Measurements from ENCODE around the gene ATG13. TPM values are rescaled to one million over a fixed set of nuclear protein-coding genes. Genes with fewer than 3 reads are reported as not detected.

ATG13 gene
- polyA plus RNA-seq, 1 donor, result 52.9 TPM

DNA sequence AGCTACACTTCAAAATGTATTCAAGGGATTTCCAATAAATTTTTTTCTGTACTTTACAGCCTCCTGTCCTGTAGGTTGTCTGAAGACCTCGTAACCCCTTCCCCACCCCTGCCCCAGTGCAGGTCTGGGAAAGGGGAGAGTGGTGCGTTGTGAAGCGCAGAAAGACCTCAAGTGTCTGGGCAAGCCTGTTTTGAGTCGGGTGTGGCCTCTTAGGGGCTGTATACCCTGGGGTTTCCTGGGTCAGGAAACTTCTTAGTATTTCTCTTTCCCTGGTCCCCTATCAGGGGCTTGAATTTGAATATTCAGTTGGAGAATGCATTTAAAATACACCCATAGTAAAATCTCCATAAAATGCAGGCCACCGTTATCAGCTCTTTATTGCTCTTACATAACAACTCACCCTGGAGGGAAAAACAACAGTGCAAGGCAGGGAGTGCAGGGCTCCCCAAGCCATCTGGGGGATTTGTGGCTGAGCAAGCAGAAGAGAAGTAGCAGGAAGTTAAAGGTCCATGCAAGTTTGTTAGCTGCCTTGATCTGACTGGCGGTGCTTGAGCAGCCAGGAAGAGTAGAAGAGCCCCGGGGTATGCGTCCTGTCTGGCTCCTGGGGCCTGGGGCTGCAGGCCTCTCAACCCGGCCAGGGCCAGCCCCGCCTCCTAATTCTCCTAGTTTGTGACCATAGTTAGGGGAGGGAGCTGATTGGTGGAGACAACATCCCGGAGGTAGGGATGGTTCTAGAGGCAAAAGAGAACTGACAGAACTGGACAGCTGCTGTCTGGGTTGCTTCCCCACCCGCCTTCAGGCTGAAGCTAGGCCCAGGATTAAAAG is 57.3 kb downstream of the ATG13 start:
- WGBS (ENCODE audit: insufficient coverage, low lambda C conversion rate), result no CpG with 5 or more reads among the region's 12 CpGs
- Histone ChIP-seq H3K4me3 (ENCODE audit: low read length) (no peak overlapping the region), H3K27ac (ENCODE audit: low read length) (peak overlapping the region; percentile 79), H3K9me3 (ENCODE audit: control insufficient read depth, low read depth, low read length) (no peaks in the 10 kb centered on the region), H3K27me3 (ENCODE audit: control insufficient read depth, insufficient read depth, low read length) (no peaks in the 10 kb centered on the region), H3K36me3 (ENCODE audit: control insufficient read depth, insufficient read depth, low read length) (peaks cover 73% of the 10 kb centered on the region), H3K4me1 (ENCODE audit: control insufficient read depth, insufficient read depth, low read length) (peaks cover 32% of the 10 kb centered on the region)
- peak; percentile 76 to 90 for DNase-seq

- no peaks in the 10 kb centered on the region for H3K27me3 ChIP-seq (ENCODE audit: control insufficient read depth, insufficient read depth, low read length)
- no peak overlapping the region for H3K4me3 ChIP-seq (ENCODE audit: low read length)
- peaks cover 73% of the 10 kb centered on the region for H3K36me3 ChIP-seq (ENCODE audit: control insufficient read depth, insufficient read depth, low read length)
- no peaks in the 10 kb centered on the region for H3K9me3 ChIP-seq (ENCODE audit: control insufficient read depth, low read depth, low read length)
- DNase-seq, result peak; percentile 50 to 82
- H3K27ac ChIP-seq (ENCODE audit: low read length), result peak overlapping the region; percentile 79
- no CpG with 5 or more reads among the region's 4 CpGs for WGBS (ENCODE audit: insufficient coverage, low lambda C conversion rate)
- peaks cover 33% of the 10 kb centered on the region for H3K4me1 ChIP-seq (ENCODE audit: control insufficient read depth, insufficient read depth, low read length)
Observed at GRCh38 chr11:46675288-46675851, 58.0 kb downstream of the ATG13 start.

GRCh38 chr11:46675949-46676348 is 58.6 kb downstream of the ATG13 start:
- no peaks in the 10 kb centered on the region for H3K27me3 ChIP-seq (ENCODE audit: control insufficient read depth, insufficient read depth, low read length)
- DNase-seq, result no peak
- no peak overlapping the region for H3K4me3 ChIP-seq (ENCODE audit: low read length)
- H3K27ac ChIP-seq (ENCODE audit: low read length), result peak overlapping the region; percentile 79
- no peaks in the 10 kb centered on the region for H3K9me3 ChIP-seq (ENCODE audit: control insufficient read depth, low read depth, low read length)
- H3K4me1 ChIP-seq (ENCODE audit: control insufficient read depth, insufficient read depth, low read length), result peaks cover 33% of the 10 kb centered on the region
- no CpG with 5 or more reads among the region's 7 CpGs for WGBS (ENCODE audit: insufficient coverage, low lambda C conversion rate)
- peaks cover 73% of the 10 kb centered on the region for H3K36me3 ChIP-seq (ENCODE audit: control insufficient read depth, insufficient read depth, low read length)

DNA sequence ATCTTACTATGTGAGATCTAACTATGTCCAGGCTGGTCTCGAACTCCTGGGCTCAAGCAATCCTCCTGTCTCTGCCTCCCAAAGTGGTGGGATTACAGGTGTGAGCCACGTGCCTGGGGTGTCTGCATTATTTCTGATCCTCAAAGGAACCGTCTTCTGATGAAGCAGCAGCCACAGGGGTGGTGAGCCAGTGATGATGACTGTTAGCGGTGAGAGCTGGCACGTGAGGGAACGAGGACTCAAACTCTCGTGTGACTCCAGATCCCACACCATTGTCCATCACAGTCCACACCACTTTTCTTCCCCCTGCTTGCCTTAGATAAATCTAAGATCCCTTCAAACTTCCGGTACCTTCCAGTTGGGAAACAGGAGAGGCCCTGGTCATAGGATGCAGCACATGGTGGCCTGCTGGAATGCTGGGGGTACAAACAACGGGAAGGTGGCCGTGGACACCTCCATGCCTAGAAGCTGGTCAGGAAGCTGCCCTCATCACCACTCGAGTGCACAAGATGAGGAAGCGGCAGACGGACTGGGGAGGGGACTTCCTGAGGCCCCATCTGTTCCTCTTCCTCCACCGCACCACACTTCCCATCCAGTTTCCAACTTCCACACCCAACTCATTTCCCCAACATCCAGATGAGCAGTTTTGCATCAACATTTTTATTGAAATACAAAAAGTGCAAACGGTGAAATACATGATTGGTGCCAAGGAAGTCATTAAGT is 59.2 kb downstream of the ATG13 start:
- no peak for DNase-seq
- H3K27ac ChIP-seq (ENCODE audit: low read length), result no peak overlapping the region
- peaks cover 73% of the 10 kb centered on the region for H3K36me3 ChIP-seq (ENCODE audit: control insufficient read depth, insufficient read depth, low read length)
- H3K4me3 ChIP-seq (ENCODE audit: low read length), result no peak overlapping the region
- peaks cover 33% of the 10 kb centered on the region for H3K4me1 ChIP-seq (ENCODE audit: control insufficient read depth, insufficient read depth, low read length)
- H3K9me3 ChIP-seq (ENCODE audit: control insufficient read depth, low read depth, low read length), result no peaks in the 10 kb centered on the region
- whole genome bisulfite sequencing (ENCODE audit: insufficient coverage, low lambda C conversion rate), result no CpG with 5 or more reads among the region's 15 CpGs
- no peaks in the 10 kb centered on the region for H3K27me3 ChIP-seq (ENCODE audit: control insufficient read depth, insufficient read depth, low read length)

DNA sequence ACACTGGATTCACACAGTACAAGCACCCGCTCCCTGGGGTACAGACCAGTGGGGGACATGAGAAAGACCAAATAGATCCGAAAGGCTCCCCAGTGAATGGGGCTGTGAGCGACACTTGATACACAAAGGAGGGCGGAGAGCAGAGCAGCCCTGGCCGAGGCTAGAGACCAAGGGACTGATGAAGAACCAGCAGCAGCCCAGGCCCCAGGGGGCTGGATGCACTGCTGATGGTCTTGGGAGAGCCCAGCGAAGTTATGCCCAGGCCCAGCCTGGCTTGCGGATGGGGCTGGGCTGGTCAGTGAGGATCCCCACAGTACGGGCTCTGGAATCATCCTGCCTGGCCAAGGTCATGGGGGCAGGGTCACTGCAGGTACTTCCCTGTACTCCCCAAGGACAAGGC is 59.8 kb downstream of the ATG13 start:
- Histone ChIP-seq H3K4me1 (ENCODE audit: control insufficient read depth, insufficient read depth, low read length) (peaks cover 33% of the 10 kb centered on the region), H3K36me3 (ENCODE audit: control insufficient read depth, insufficient read depth, low read length) (peaks cover 73% of the 10 kb centered on the region), H3K27me3 (ENCODE audit: control insufficient read depth, insufficient read depth, low read length) (no peaks in the 10 kb centered on the region), H3K4me3 (ENCODE audit: low read length) (no peak overlapping the region), H3K27ac (ENCODE audit: low read length) (no peak overlapping the region), H3K9me3 (ENCODE audit: control insufficient read depth, low read depth, low read length) (no peaks in the 10 kb centered on the region)
- DNase-seq, result no peak
- no CpG with 5 or more reads among the region's 8 CpGs for WGBS (ENCODE audit: insufficient coverage, low lambda C conversion rate)

GRCh38 chr11:46677991-46678740 is 60.8 kb downstream of the ATG13 start:
- peaks cover 67% of the 10 kb centered on the region for H3K36me3 ChIP-seq (ENCODE audit: control insufficient read depth, insufficient read depth, low read length)
- no peak overlapping the region for H3K27ac ChIP-seq (ENCODE audit: low read length)

GRCh38 chr11:46678741-46679130 is 61.4 kb downstream of the ATG13 start:
- H3K4me1 ChIP-seq (ENCODE audit: control insufficient read depth, insufficient read depth, low read length), result peaks cover 31% of the 10 kb centered on the region
- H3K27ac ChIP-seq (ENCODE audit: low read length), result no peak overlapping the region

More at GRCh38 chr11:46677991-46678740, 60.8 kb downstream of the ATG13 start:
- H3K27me3 ChIP-seq (ENCODE audit: control insufficient read depth, insufficient read depth, low read length), result no peaks in the 10 kb centered on the region
- WGBS (ENCODE audit: insufficient coverage, low lambda C conversion rate), result no CpG with 5 or more reads among the region's 10 CpGs
- no peak overlapping the region for H3K4me3 ChIP-seq (ENCODE audit: low read length)
- DNase-seq, result no peak
- H3K4me1 ChIP-seq (ENCODE audit: control insufficient read depth, insufficient read depth, low read length), result peaks cover 33% of the 10 kb centered on the region
- no peaks in the 10 kb centered on the region for H3K9me3 ChIP-seq (ENCODE audit: control insufficient read depth, low read depth, low read length)

DNA sequence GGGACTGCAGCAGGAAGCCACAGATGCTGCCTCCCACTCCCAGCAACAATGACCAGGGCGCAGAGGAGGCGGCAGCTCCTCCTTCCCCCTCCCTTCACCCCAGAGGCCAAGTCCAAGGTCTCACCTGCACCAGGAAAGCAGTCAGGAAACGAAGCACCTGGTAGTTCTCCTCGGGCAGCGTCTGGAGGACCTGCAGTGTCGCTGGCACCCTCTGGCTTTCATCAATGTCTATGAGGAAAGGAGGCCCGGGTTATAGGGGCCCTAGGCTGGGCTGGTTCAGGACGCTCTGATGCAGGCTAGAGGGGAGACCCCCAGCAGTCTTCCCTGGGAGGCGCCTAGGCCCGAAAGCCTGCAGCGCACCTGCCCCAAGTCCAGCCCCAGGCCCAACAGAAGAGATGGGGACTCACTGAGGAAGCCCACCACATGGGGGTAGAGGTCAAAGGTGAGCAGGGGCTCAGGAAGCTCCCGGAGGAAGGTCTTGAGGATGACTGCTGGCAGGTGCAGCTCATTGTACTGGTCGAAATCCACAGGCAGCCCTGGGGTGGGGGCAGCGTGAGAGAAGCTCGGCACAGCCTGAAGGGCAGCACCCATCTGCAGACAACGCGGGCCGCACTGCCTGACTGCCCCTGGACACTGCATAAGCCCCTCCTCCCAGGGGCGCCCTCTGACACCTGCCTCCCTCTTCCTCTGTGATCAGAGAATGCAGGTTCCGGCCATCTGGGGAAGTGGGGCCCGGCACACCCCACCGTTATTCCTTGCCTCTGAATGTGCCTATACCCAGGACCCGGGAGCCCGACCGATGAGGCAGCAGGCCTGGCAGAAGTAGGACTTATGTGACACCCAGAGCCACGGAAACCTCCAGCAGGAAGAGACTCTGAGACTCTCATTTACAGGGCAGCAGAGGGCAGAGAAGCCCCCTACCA is 62.1 kb downstream of the ATG13 start:
- Histone ChIP-seq H3K36me3 (ENCODE audit: control insufficient read depth, insufficient read depth, low read length) (peaks cover 66% of the 10 kb centered on the region), H3K9me3 (ENCODE audit: control insufficient read depth, low read depth, low read length) (no peaks in the 10 kb centered on the region), H3K4me1 (ENCODE audit: control insufficient read depth, insufficient read depth, low read length) (peaks cover 23% of the 10 kb centered on the region), H3K27me3 (ENCODE audit: control insufficient read depth, insufficient read depth, low read length) (no peaks in the 10 kb centered on the region), H3K4me3 (ENCODE audit: low read length) (no peak overlapping the region), H3K27ac (ENCODE audit: low read length) (peak overlapping the region; percentile 26)
- peak; percentile 33 to 62 for DNase-seq
- WGBS (ENCODE audit: insufficient coverage, low lambda C conversion rate), result no CpG with 5 or more reads among the region's 26 CpGs

More at GRCh38 chr11:46678741-46679130, 61.4 kb downstream of the ATG13 start:
- WGBS (ENCODE audit: insufficient coverage, low lambda C conversion rate), result no CpG with 5 or more reads among the region's 9 CpGs
- Histone ChIP-seq H3K36me3 (ENCODE audit: control insufficient read depth, insufficient read depth, low read length) (peaks cover 64% of the 10 kb centered on the region), H3K9me3 (ENCODE audit: control insufficient read depth, low read depth, low read length) (no peaks in the 10 kb centered on the region), H3K4me3 (ENCODE audit: low read length) (no peak overlapping the region), H3K27me3 (ENCODE audit: control insufficient read depth, insufficient read depth, low read length) (no peaks in the 10 kb centered on the region)
- DNase-seq, result no peak

GRCh38 chr11:46680164-46680760 is 62.9 kb downstream of the ATG13 start:
- peaks cover 66% of the 10 kb centered on the region for H3K36me3 ChIP-seq (ENCODE audit: control insufficient read depth, insufficient read depth, low read length)
- no peaks in the 10 kb centered on the region for H3K27me3 ChIP-seq (ENCODE audit: control insufficient read depth, insufficient read depth, low read length)
- no peak overlapping the region for H3K27ac ChIP-seq (ENCODE audit: low read length)
- no peak overlapping the region for H3K4me3 ChIP-seq (ENCODE audit: low read length)
- no peaks in the 10 kb centered on the region for H3K9me3 ChIP-seq (ENCODE audit: control insufficient read depth, low read depth, low read length)
- H3K4me1 ChIP-seq (ENCODE audit: control insufficient read depth, insufficient read depth, low read length), result peaks cover 17% of the 10 kb centered on the region
- WGBS (ENCODE audit: insufficient coverage, low lambda C conversion rate), result no CpG with 5 or more reads among the region's 21 CpGs
- DNase-seq, result no peak

All from large intestine (tissue), 3 donors.